DMS114 treated with DMSO at 0.1 percent for 48 hours (cell line): ENCODE data around the gene LPIN3.

ENCODE experiments used
- DNase-seq: peaks from one replicate; lab custom pipeline; 2025; ENCODE audit not compliant: unreplicated experiment; lab: John Stamatoyannopoulos, UW

LPIN3 gene

GRCh38 chr20:41349943-41350342 is 9.3 kb downstream of the LPIN3 start:
- DNase-seq: no peak

GRCh38 chr20:41350408-41350962 is 9.9 kb downstream of the LPIN3 start:
- no peak for DNase-seq

DNA sequence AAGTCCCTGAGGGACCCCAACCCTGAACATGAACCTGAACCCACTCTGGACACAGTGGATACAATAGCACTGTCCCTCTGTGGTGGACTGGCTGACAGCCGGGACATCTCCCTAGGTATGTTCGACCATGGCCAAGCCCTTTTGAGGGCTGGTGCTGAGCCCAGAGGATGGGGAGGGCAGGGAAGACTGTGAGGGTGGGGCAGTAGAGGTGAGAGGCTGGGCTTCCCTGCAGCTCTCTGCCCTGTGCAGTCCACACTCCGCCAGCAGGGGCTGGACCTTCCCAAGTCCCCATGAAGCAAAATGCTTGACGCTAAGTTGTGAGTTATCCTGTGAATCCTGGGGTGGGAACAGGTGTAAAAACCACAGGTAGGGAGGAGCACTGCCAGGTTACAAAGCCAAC is 11.5 kb downstream of the LPIN3 start:
- no peak for DNase-seq

GRCh38 chr20:41352666-41353065 is 12.0 kb downstream of the LPIN3 start:
- no peak for DNase-seq

GRCh38 chr20:41353530-41353929 is 12.9 kb downstream of the LPIN3 start:
- no peak for DNase-seq

- no peak for DNase-seq
Measured at GRCh38 chr20:41355192-41355591, 14.6 kb downstream of the LPIN3 start.

GRCh38 chr20:41355598-41356203 is 15.1 kb downstream of the LPIN3 start:
- no peak for DNase-seq

DNA sequence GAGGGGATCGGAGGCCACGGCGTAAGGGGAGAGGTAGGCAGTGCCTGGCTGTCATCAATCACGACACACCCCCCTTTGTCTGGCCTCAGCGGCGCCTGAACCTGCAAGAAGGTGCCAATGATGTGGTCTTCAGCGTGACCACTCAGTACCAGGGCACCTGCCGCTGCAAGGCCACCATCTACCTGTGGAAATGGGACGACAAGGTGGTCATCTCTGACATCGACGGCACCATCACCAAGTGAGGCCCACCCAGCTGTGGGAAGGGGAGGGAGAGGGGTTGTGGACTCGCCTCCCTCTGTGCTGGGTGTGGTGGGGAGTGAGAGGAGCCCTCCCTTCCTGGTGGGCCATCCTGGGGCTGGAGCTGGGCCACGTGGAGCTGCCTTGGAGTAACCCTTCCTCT is 16.3 kb downstream of the LPIN3 start:
- DNase-seq: no peak

DNA sequence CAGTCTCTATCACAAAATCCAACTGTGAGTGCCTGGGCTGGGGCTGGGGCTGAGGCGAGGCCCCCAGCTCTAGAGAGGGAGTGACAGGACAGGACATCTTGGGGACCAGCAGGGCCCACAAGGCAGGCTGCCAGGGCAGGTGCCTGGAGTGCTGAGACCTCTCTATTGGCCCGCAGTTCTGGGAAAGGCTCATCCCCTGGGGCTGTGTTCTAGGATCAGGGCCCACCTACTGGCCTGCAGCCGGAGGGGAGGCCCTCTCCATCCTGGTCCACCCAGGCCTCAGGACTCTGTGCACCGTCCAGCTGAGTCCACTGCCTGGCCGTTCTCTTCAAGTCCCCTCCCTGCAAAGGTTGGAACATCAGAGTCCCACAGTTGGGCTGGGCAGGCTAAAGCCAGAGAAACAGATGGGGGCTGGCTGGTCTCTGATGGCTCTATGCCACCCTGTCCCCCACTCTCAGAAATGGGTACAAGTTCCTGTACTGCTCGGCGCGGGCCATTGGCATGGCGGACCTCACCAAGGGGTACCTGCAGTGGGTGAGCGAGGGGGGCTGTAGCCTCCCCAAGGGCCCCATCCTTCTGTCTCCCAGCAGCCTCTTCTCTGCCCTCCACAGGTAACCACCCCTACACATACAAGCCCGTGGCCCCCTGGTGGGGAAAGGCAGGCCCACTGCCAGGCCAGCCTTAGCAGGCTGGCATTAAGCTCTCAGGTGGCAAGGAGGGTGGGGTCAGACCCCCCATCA is 17.0 kb downstream of the LPIN3 start:
- no peak for DNase-seq

- DNase-seq: no peak
Measured at GRCh38 chr20:41358230-41358629, 17.6 kb downstream of the LPIN3 start.

DNA sequence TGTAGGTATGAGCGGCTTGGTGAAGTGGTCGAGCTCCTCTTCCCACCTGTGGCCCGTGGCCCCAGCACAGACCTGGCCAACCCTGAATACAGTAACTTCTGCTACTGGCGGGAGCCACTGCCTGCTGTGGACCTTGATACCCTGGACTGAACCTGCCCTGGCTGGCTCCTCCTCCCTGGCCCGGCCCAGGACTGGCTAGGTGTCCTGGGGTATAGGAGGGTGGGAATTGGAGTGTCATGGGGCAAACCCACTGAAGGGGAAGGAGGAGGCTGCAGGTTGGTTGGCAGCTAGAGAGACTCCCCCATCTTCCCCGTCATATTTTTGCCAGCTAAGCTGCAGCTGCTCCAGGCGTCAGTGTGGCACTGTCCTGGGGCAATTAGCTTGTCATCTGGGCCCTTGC is 18.1 kb downstream of the LPIN3 start:
- no peak for DNase-seq

DNA sequence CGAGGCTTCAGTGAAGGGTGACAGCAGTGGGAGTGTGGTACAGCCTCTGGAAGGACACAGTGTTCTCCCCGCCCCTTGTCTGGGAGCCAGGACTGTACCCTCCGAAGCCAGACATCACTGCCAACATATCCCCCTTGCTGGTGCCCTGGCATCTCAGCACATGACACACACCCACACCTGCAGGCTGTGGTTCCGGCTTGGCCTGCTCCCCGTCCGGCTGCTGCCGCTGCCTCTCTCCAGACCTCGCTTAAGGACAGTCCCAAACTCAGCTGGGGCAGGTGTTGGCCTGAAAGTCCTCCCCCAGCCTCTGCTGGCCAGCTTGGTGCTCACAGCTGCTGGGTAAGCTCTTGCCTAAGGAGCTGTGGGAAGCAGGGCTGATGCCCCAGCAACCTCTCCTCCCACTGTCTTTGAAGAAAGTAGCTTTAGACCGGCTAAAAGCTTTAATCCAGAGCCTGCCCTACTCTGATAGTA is 19.0 kb downstream of the LPIN3 start:
- no peak for DNase-seq

GRCh38 chr20:41360831-41361756 is 20.5 kb downstream of the LPIN3 start:
- DNase-seq: no peak

DNA sequence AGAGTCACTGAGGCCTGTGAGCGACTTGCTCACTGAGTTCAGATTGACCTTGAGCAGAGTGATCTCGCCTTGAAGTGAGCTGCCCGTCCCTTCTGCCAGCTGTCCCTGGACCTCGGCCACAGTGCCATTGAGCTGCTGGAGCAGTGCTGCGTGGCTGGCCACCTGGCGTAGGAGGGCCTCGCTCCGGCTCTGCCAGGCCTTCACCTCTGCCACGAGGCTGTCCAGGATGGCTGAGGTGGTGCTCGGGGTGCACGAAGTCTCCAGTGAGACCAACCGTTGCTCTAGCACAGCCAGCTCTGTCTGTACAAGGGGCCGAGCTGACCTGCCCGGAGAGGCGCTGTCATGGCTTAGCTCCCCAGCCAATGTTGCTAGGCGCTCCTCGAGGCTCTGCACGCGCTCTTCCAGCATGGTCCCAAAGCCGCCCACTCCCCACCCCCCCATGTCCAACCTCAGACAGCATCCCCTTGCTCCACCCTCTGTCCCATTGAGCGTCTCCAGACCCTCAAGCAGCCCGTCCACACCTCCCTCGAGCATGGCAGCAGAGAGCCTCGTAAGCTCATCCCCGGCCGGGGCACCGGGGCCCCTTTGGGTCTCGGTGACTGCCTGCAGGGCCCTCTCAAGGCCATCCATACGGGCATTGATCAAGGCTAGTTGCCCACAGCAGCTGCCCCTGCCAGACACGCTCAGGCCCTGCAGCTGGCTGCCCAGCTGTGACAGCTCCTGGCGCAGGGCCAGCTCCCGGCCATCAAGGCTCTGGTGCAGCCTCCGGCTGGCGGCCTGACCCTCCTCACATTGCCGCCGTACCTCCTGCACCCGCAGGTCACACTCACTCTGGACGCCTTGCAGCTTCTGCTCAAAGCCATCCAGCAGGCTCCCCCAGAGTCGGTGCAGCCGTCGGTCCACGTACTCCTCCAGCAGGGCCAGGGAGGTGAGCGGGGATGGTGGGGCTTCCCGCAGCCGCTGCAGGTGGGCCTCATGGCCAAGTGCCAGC is 21.4 kb downstream of the LPIN3 start:
- no peak for DNase-seq

DNA sequence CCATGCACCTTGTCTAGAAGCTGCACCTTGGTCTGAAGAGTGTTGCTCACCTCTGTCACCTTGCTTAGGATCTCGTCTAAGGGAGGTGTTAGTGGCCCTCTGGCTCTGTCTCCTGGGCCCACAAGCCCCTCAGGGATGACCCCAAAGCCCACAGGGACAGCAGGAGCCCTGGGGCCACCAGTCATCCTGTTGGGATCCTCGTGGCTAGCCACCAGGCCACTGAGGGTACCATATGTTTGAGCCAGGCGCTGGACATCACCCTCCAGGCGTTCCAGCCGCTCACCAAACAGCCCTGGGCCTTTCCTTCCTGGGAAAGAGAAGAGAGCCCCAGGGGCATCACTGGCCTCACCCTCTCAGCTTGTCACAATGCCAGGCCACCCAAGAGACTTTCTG is 22.1 kb downstream of the LPIN3 start:
- no peak for DNase-seq

DNA sequence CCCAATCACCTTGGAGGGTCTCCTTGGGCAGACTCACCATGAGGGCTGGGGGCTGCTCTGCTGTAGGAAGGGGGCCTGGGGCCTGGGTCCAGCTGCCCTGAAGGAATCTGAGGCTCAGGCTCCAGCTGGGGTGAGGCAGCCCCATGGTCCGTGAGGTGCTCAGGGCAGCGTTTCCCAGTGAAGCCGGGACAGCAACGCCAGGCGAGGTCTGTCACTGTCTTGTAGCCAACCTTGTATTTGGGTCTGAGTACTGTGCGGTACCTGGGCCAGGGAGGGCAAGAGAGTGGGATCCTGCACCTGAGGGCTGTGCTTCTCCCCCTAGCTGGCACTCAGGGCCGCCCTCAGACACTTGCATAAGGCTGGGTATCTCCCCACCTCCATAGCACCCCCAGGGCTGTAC is 23.0 kb downstream of the LPIN3 start:
- no peak for DNase-seq

DNA sequence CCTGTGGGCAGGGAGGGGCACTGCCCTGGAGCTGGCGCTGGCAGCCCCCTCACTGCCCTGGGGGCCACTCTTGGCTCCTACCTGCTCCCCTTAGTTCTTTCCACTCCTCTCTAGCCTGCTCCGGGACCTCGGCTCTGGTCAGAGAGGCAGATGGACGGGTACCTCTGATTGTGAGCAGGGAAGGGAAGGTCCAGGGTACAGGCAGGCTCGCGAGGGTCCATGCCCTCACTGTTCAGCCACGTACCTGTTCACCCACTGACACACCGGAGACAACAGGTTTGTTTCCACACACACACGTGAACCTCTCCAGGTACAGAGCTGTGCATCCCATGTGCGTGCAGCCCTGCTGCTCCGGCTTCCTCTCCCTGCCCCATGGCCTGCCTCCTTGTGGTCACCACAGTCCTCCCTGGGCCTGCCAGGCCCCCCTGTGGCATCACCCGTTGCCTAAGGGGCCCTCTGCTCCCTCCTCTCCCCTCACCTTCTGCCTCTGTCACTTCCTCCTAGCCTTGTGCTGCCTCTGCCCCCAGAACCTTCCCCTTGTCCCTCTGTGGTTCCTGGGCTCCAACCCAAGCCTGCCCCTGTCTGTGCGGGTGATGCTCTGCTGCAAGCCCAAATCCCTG is 23.7 kb downstream of the LPIN3 start:
- DNase-seq: no peak

GRCh38 chr20:41364967-41365765 is 24.5 kb downstream of the LPIN3 start:
- DNase-seq: no peak
